ENCODE measurements around the gene ITPR1.

ITPR1 gene

GRCh38 chr3:4751029-4751501 is 257.9 kb downstream of the ITPR1 start:
- no peak for DNase-seq (ENCODE audit: low read depth)
- TF ChIP-seq CTCF (IDR thresholded peaks at IDR 0.05; ENCODE audit: low read depth, low read length, missing control alignments), result no peak
- H3K4me3 ChIP-seq (ENCODE audit: low read depth, low read length), result no peak overlapping the region
- in situ Hi-C loops (cut with HindIII; ENCODE audit: low sequenced_read_pairs), result no loop called here

GRCh38 chr3:4751502-4752101 is 258.5 kb downstream of the ITPR1 start:
- in situ Hi-C loops (cut with HindIII; ENCODE audit: low sequenced_read_pairs), result no loop called here
- peak; percentile 78 for DNase-seq (ENCODE audit: low read depth)
- H3K4me3 ChIP-seq (ENCODE audit: low read depth, low read length), result no peak overlapping the region
- no peak for TF ChIP-seq CTCF (IDR thresholded peaks at IDR 0.05; ENCODE audit: low read depth, low read length, missing control alignments)

GRCh38 chr3:4752201-4753072 is 259.3 kb downstream of the ITPR1 start:
- DNase-seq (ENCODE audit: low read depth), result no peak
- no peak for TF ChIP-seq CTCF (IDR thresholded peaks at IDR 0.05; ENCODE audit: low read depth, low read length, missing control alignments)
- in situ Hi-C loops (cut with HindIII; ENCODE audit: low sequenced_read_pairs), result no loop called here
- H3K4me3 ChIP-seq (ENCODE audit: low read depth, low read length), result no peak overlapping the region

- in situ Hi-C loops (cut with HindIII; ENCODE audit: low sequenced_read_pairs), result no loop called here
- no peak for DNase-seq (ENCODE audit: low read depth)
- no peak for TF ChIP-seq CTCF (IDR thresholded peaks at IDR 0.05; ENCODE audit: low read depth, low read length, missing control alignments)
- H3K4me3 ChIP-seq (ENCODE audit: low read depth, low read length), result no peak overlapping the region
Measured at GRCh38 chr3:4753073-4753691, 260.0 kb downstream of the ITPR1 start.

- no peak for TF ChIP-seq CTCF (IDR thresholded peaks at IDR 0.05; ENCODE audit: low read depth, low read length, missing control alignments)
- DNase-seq (ENCODE audit: low read depth), result no peak
- in situ Hi-C loops (cut with HindIII; ENCODE audit: low sequenced_read_pairs), result no loop called here
Measured at GRCh38 chr3:4754180-4755086, 261.3 kb downstream of the ITPR1 start.

GRCh38 chr3:4755566-4755965 is 262.4 kb downstream of the ITPR1 start:
- in situ Hi-C loops (cut with HindIII; ENCODE audit: low sequenced_read_pairs), result no loop called here

More at GRCh38 chr3:4754180-4755086, 261.3 kb downstream of the ITPR1 start:
- H3K4me3 ChIP-seq (ENCODE audit: low read depth, low read length), result no peak overlapping the region

More at GRCh38 chr3:4755566-4755965, 262.4 kb downstream of the ITPR1 start:
- no peak for DNase-seq (ENCODE audit: low read depth)
- H3K4me3 ChIP-seq (ENCODE audit: low read depth, low read length), result no peak overlapping the region
- TF ChIP-seq CTCF (IDR thresholded peaks at IDR 0.05; ENCODE audit: low read depth, low read length, missing control alignments), result no peak

Measured in astrocyte of the cerebellum (primary cell).